ENCODE data around the gene LDLRAP1.

Gene LDLRAP1

GRCh38 chr1:25529518-25530185 is 13.8 kb upstream of the LDLRAP1 start:
- Histone ChIP-seq H3K27me3 (ENCODE audit: insufficient read depth, poor library complexity, severe bottlenecking) (no peaks in the 10 kb centered on the region), H3K4me3 (replicated peaks; ENCODE audit: insufficient read depth, low read length) (no peak overlapping the region), H3K27ac (replicated peaks) (no peak overlapping the region)
- peak; percentile 28 to 40 for DNase-seq (ENCODE audit: low read depth in 1 of 2, low spot score in 1 of 2)
- TF ChIP-seq GABPA (IDR thresholded peaks at IDR 0.05; ENCODE audit: low read depth) (no peak), SPI1 (IDR thresholded peaks at IDR 0.05; ENCODE audit: borderline replicate concordance, low read depth) (peak; percentile 33; the same call in 1 of the 2 replicates)

GRCh38 chr1:25530186-25531081 is 13.0 kb upstream of the LDLRAP1 start:
- Histone ChIP-seq H3K27ac (replicated peaks) (no peak overlapping the region), H3K27me3 (ENCODE audit: insufficient read depth, poor library complexity, severe bottlenecking) (no peaks in the 10 kb centered on the region), H3K4me3 (replicated peaks; ENCODE audit: insufficient read depth, low read length) (no peak overlapping the region)
- no peak for DNase-seq (ENCODE audit: low read depth in 1 of 2, low spot score in 1 of 2)
- no peak for TF ChIP-seq POLR2AphosphoS5 (IDR thresholded peaks at IDR 0.05; ENCODE audit: low read depth)
- TF ChIP-seq GABPA (IDR thresholded peaks at IDR 0.05; ENCODE audit: low read depth) = no peak
- no peak for TF ChIP-seq CTCF (IDR thresholded peaks at IDR 0.05; ENCODE audit: insufficient read depth, low read length)
- TF ChIP-seq REST (IDR thresholded peaks at IDR 0.05; ENCODE audit: insufficient replicate concordance, low read depth) = no peak
- TF ChIP-seq SPI1 (IDR thresholded peaks at IDR 0.05; ENCODE audit: borderline replicate concordance, low read depth) = no peak

- Histone ChIP-seq H3K4me3 (replicated peaks; ENCODE audit: insufficient read depth, low read length) (no peak overlapping the region), H3K27me3 (ENCODE audit: insufficient read depth, poor library complexity, severe bottlenecking) (no peaks in the 10 kb centered on the region), H3K27ac (replicated peaks) (no peak overlapping the region)
- no peak for TF ChIP-seq CTCF (IDR thresholded peaks at IDR 0.05; ENCODE audit: insufficient read depth, low read length)
- no peak for TF ChIP-seq GABPA (IDR thresholded peaks at IDR 0.05; ENCODE audit: low read depth)
- DNase-seq (ENCODE audit: low read depth in 1 of 2, low spot score in 1 of 2) = no peak
These were observed 12.3 kb upstream of the LDLRAP1 start for GRCh38 chr1:25531082-25531461.

GRCh38 chr1:25532970-25533369 is 10.4 kb upstream of the LDLRAP1 start:
- Histone ChIP-seq H3K27ac (replicated peaks) (no peak overlapping the region), H3K4me3 (replicated peaks; ENCODE audit: insufficient read depth, low read length) (no peak overlapping the region), H3K27me3 (ENCODE audit: insufficient read depth, poor library complexity, severe bottlenecking) (no peaks in the 10 kb centered on the region)
- TF ChIP-seq CTCF (IDR thresholded peaks at IDR 0.05; ENCODE audit: insufficient read depth, low read length) (no peak), GABPA (IDR thresholded peaks at IDR 0.05; ENCODE audit: low read depth) (no peak), POLR2AphosphoS5 (IDR thresholded peaks at IDR 0.05; ENCODE audit: low read depth) (no peak), SPI1 (IDR thresholded peaks at IDR 0.05; ENCODE audit: borderline replicate concordance, low read depth) (no peak), REST (IDR thresholded peaks at IDR 0.05; ENCODE audit: insufficient replicate concordance, low read depth) (no peak)
- no peak for DNase-seq (ENCODE audit: low read depth in 1 of 2, low spot score in 1 of 2)

All from HL-60 (cell line).